OCI-LY1 (cell line): ENCODE data around the gene PRDM15.

Source experiments
- EZH2 ChIP-seq: fragments of 200-600 bp; sonication (generic), shearing (Covaris generic); IDR thresholded peaks from 2 replicates; pipeline ENCODE4 v1.8.0; 2017; ENCODE audit warnings: borderline replicate concordance, mixed run types, mild to moderate bottlenecking, antibody characterized with exemption, low read length, moderate library complexity, mixed read lengths
- TF ChIP-seq, protein P1 (sequence below): fragments of 200-600 bp; sonication (generic), shearing (Covaris generic); IDR thresholded peaks from 2 replicates; pipeline ENCODE4 v1.5.1; 2017; ENCODE audit warnings: mild to moderate bottlenecking, antibody characterized with exemption, low read length, moderate library complexity, mixed read lengths

DNA sequence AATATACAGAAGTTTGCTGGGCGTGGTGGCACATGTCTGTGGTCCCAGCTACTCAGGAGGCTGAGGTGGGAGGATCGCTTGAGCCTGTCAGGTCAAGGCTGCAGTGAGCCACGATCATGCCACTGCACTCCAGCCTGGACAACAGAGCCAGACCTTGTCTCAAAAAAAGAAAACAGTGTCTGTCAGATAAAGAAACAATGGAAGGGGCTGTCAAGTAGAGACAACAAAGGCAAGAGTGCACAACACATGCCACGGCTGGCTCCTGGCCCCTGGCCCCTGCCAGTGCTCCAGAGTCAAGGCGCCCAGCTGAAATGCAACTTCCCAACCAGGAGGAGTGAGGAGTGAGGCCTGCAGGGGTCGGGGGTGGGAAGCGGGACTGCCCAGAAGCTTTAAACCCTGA, 32.6 kb downstream of the PRDM15 start:
- TF ChIP-seq, protein P1, sequence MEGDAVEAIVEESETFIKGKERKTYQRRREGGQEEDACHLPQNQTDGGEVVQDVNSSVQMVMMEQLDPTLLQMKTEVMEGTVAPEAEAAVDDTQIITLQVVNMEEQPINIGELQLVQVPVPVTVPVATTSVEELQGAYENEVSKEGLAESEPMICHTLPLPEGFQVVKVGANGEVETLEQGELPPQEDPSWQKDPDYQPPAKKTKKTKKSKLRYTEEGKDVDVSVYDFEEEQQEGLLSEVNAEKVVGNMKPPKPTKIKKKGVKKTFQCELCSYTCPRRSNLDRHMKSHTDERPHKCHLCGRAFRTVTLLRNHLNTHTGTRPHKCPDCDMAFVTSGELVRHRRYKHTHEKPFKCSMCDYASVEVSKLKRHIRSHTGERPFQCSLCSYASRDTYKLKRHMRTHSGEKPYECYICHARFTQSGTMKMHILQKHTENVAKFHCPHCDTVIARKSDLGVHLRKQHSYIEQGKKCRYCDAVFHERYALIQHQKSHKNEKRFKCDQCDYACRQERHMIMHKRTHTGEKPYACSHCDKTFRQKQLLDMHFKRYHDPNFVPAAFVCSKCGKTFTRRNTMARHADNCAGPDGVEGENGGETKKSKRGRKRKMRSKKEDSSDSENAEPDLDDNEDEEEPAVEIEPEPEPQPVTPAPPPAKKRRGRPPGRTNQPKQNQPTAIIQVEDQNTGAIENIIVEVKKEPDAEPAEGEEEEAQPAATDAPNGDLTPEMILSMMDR = no peak
- no peak for TF ChIP-seq EZH2
